Panc1 (cell line): ENCODE data around the gene KMT2C. TPM values are rescaled to one million over a fixed set of nuclear protein-coding genes. Genes with fewer than 3 reads are reported as not detected.

Experiments used
- ATAC-seq: fragments of 200-7000 bp; cut with Tn5 transposase; 2 replicates; pipeline ENCODE4 v1.9.1; 2020; ENCODE audit warnings: mild to moderate bottlenecking, moderate library complexity
- BruUV-seq: library from RNA; stranded (reverse); fragments of 400-500 nt; replicated peaks from 2 replicates; lab custom pipeline; 2021; lab: Mats Ljungman, UMichigan
- CTCF ChIA-PET: fragments of 300-600 bp; sonication (Branson Sonifier 250); formaldehyde crosslinking; loops from one replicate; lab custom pipeline; 2022; ENCODE audit warnings: antibody characterized with exemption; lab: Charles Lee
- POLR2A ChIA-PET: fragments of 300-600 bp; sonication (Branson Sonifier 250); formaldehyde crosslinking; loops from one replicate; lab custom pipeline; 2022; ENCODE audit warnings: antibody characterized with exemption; lab: Charles Lee
- DNase-seq: peaks from one replicate; pipeline ENCODE4 v3.0.0-alpha.2; 2010; ENCODE audit warnings: low read depth, low spot score
- H3K27ac ChIP-seq: 2 replicates; pipeline ENCODE4 v1.5.1; 2011; ENCODE audit warnings: mild to moderate bottlenecking, low read length, inconsistent platforms
- H3K27me3 ChIP-seq: fragments of 200-500 bp; sonication (Bioruptor generic); 2 replicates; pipeline ENCODE4 v1.6.0; 2014; ENCODE audit warnings: low read length, inconsistent platforms; ENCODE audit not compliant: control insufficient read depth, insufficient read depth
- H3K36me3 ChIP-seq: fragments of 200-500 bp; sonication (Bioruptor generic); 2 replicates; pipeline ENCODE4 v1.5.1; 2014; ENCODE audit warnings: inconsistent platforms, mild to moderate bottlenecking, low read length, moderate library complexity; ENCODE audit not compliant: control insufficient read depth, insufficient read depth
- H3K4me1 ChIP-seq: 2 replicates; pipeline ENCODE4 v1.5.1; 2011; ENCODE audit warnings: inconsistent platforms, mild to moderate bottlenecking, low read length, moderate library complexity; ENCODE audit not compliant: control insufficient read depth, insufficient read depth
- H3K4me3 ChIP-seq, 2 experiments: 2 replicates each; pipeline ENCODE4 v1.5.1; 2011 to 2012; ENCODE audit warnings: low read depth in 2 of 2, low read length in 2 of 2, mild to moderate bottlenecking in 2 of 2, inconsistent platforms in 1 of 2, moderate library complexity in 1 of 2
- H3K9me3 ChIP-seq: fragments of 200-500 bp; sonication (Bioruptor generic); 2 replicates; pipeline ENCODE4 v1.5.1; 2014; ENCODE audit warnings: low read depth, mild to moderate bottlenecking, inconsistent platforms, low read length, moderate library complexity; ENCODE audit not compliant: control insufficient read depth, insufficient read depth
- CTCF ChIP-seq: fragments of 450-650 bp; IDR thresholded peaks from 2 replicates; pipeline ENCODE4 v1.5.1; 2017; ENCODE audit warnings: mild to moderate bottlenecking
- POLR2AphosphoS5 ChIP-seq: IDR thresholded peaks from 2 replicates; pipeline ENCODE4 v1.6.1; 2012; ENCODE audit warnings: mild to moderate bottlenecking, low read depth, low read length, moderate library complexity
- REST ChIP-seq, 2 experiments: IDR thresholded peaks; 2 replicates each; pipeline ENCODE4 v1.6.1; 2011 to 2012; ENCODE audit warnings: low read depth in 2 of 2, control low read depth in 1 of 2, low read length in 1 of 2, mild to moderate bottlenecking in 1 of 2, moderate library complexity in 1 of 2; ENCODE audit not compliant: insufficient read depth in 1 of 2
- SIN3A ChIP-seq: IDR thresholded peaks from 2 replicates; pipeline ENCODE4 v1.6.1; 2012; ENCODE audit warnings: low read depth, mild to moderate bottlenecking, low read length, moderate library complexity, borderline replicate concordance; ENCODE audit not compliant: insufficient read depth
- TCF7L2 ChIP-seq: IDR thresholded peaks from 2 replicates; pipeline ENCODE4 v1.6.1; 2011; ENCODE audit warnings: mild to moderate bottlenecking, low read depth, low read length, inconsistent platforms
- in situ Hi-C: cut with HindIII; loops from 2 replicates; pipeline ENCODE4 v1.10.0; 2016; ENCODE audit warnings: low sequenced_read_pairs, low pct_unique_long_range_greater_than_20kb
- intact Hi-C: fragments of 100-400 bp; cut with micrococcal nuclease; formaldehyde crosslinking; loops from one replicate; pipeline ENCODE4 v1.10.0; 2022; ENCODE audit not compliant: unreplicated experiment
- total RNA-seq: library from RNA; stranded (reverse); gene quantifications from one replicate; pipeline ENCODE4 v1.2.1, GENCODE V29; 2021; ENCODE audit not compliant: unreplicated experiment

The KMT2C gene
- total RNA-seq, 1 experiment from 2014 or later, result 42.5 TPM

GRCh38 chr7:152149363-152149762 lies 286.4 kb downstream of the KMT2C start:
- TF ChIP-seq POLR2AphosphoS5 (no peak), SIN3A (no peak), CTCF (no peak), REST (IDR thresholded peaks at IDR 0.05; ENCODE audit: insufficient read depth in 1 of 2, low read depth in 2 of 2, low read length in 1 of 2) (no peak), TCF7L2 (no peak)
- no TSS peak for BruUV-seq
- peaks cover 21% of the 10 kb centered on the region for H3K36me3 ChIP-seq
- H3K9me3 ChIP-seq, result no peaks in the 10 kb centered on the region
- H3K4me3 ChIP-seq, result no peak overlapping the region
- ChIA-PET POLR2A (no interaction called here), CTCF (no interaction called here)
- ATAC-seq (no peak), DNase-seq (no peak)
- in situ Hi-C loops (no loop called here), intact Hi-C loops (no loop called here)
- H3K27ac ChIP-seq, result no peak overlapping the region
- no peaks in the 10 kb centered on the region for H3K4me1 ChIP-seq
- no peaks in the 10 kb centered on the region for H3K27me3 ChIP-seq

- ATAC-seq (no peak), DNase-seq (no peak)
- TF ChIP-seq TCF7L2 (no peak), REST (IDR thresholded peaks at IDR 0.05; ENCODE audit: insufficient read depth in 1 of 2, low read depth in 2 of 2, low read length in 1 of 2) (no peak), POLR2AphosphoS5 (no peak), CTCF (no peak), SIN3A (no peak)
- Histone ChIP-seq H3K4me3 (no peak overlapping the region), H3K27me3 (no peaks in the 10 kb centered on the region), H3K9me3 (no peaks in the 10 kb centered on the region), H3K36me3 (peaks cover 18% of the 10 kb centered on the region), H3K27ac (no peak overlapping the region), H3K4me1 (no peaks in the 10 kb centered on the region)
- BruUV-seq, result no TSS peak
- ChIA-PET CTCF (no interaction called here), POLR2A (no interaction called here)
- in situ Hi-C loops, result no loop called here
- intact Hi-C loops, result no loop called here
Measured at GRCh38 chr7:152148706-152149105, 287.1 kb downstream of the KMT2C start.
